H9 (cell line): ENCODE measurements around the gene LRCH4. TPM values are rescaled to one million over a fixed set of nuclear protein-coding genes. Genes with fewer than 3 reads are reported as not detected.

Experiments
- DNase-seq: peaks from one replicate; pipeline ENCODE4 v3.0.0-alpha.2; 2017
- H2AFZ ChIP-seq: one replicate; pipeline ENCODE4 v1.6.1; 2013; ENCODE audit warnings: mild to moderate bottlenecking, low read length, control low read depth, moderate library complexity
- H2AK5ac ChIP-seq: 2 replicates; pipeline ENCODE4 v1.6.1; 2013; ENCODE audit warnings: low read length, control low read depth, mixed read lengths; ENCODE audit not compliant: insufficient read length
- H2BK120ac ChIP-seq: one replicate; pipeline ENCODE4 v1.6.1; 2013; ENCODE audit warnings: low read depth, mild to moderate bottlenecking, low read length, control low read depth, inconsistent platforms; ENCODE audit not compliant: poor library complexity, severe bottlenecking
- H2BK12ac ChIP-seq: 2 replicates; pipeline ENCODE4 v1.6.1; 2013; ENCODE audit warnings: low read length, control low read depth, mixed read lengths, low read depth; ENCODE audit not compliant: insufficient read length
- H2BK15ac ChIP-seq: 2 replicates; pipeline ENCODE4 v1.6.1; 2013; ENCODE audit warnings: low read depth, low read length, control low read depth
- H2BK20ac ChIP-seq: one replicate; pipeline ENCODE4 v1.6.1; 2013; ENCODE audit warnings: low read depth, mild to moderate bottlenecking, low read length, control low read depth, inconsistent platforms; ENCODE audit not compliant: poor library complexity, severe bottlenecking
- H2BK5ac ChIP-seq: 2 replicates; pipeline ENCODE4 v1.6.1; 2013; ENCODE audit warnings: low read length, control low read depth, mixed read lengths; ENCODE audit not compliant: insufficient read length
- H3K14ac ChIP-seq: 2 replicates; pipeline ENCODE4 v1.6.1; 2013; ENCODE audit warnings: low read length, control low read depth; ENCODE audit not compliant: insufficient read depth
- H3K18ac ChIP-seq: 2 replicates; pipeline ENCODE4 v1.6.1; 2013; ENCODE audit warnings: low read depth, mild to moderate bottlenecking, mixed read lengths, low read length, control low read depth; ENCODE audit not compliant: insufficient read length
- H3K23ac ChIP-seq: 2 replicates; pipeline ENCODE4 v1.6.1; 2013; ENCODE audit warnings: low read length, control low read depth, mixed read lengths, low read depth; ENCODE audit not compliant: insufficient read length
- H3K23me2 ChIP-seq: 2 replicates; pipeline ENCODE4 v1.6.1; 2013; ENCODE audit warnings: low read depth, mild to moderate bottlenecking, mixed read lengths, low read length, control low read depth; ENCODE audit not compliant: insufficient read length, poor library complexity, severe bottlenecking
- H3K27ac ChIP-seq: 2 replicates; pipeline ENCODE4 v1.5.1; 2013; ENCODE audit warnings: low read length, control low read depth, mixed read lengths, low read depth; ENCODE audit not compliant: insufficient read length
- H3K27me3 ChIP-seq: 2 replicates; pipeline ENCODE4 v1.6.1; 2013; ENCODE audit warnings: low read length, control low read depth, inconsistent platforms; ENCODE audit not compliant: insufficient read depth
- H3K4ac ChIP-seq: 2 replicates; pipeline ENCODE4 v1.6.1; 2013; ENCODE audit warnings: low read depth, mild to moderate bottlenecking, control low read depth, inconsistent platforms, low read length, moderate library complexity
- H3K4me1 ChIP-seq: 2 replicates; pipeline ENCODE4 v1.6.1; 2013; ENCODE audit warnings: low read length, control low read depth, inconsistent platforms; ENCODE audit not compliant: insufficient read depth
- H3K4me2 ChIP-seq: 2 replicates; pipeline ENCODE4 v1.6.1; 2013; ENCODE audit warnings: low read length, control low read depth, mixed read lengths; ENCODE audit not compliant: insufficient read length, insufficient read depth
- H3K56ac ChIP-seq: 2 replicates; pipeline ENCODE4 v1.6.1; 2013; ENCODE audit warnings: low read depth, mild to moderate bottlenecking, mixed read lengths, low read length, control low read depth; ENCODE audit not compliant: insufficient read length
- H3K79me1 ChIP-seq: 2 replicates; pipeline ENCODE4 v1.6.1; 2013; ENCODE audit warnings: low read depth, mild to moderate bottlenecking, moderate library complexity, low read length, control low read depth, inconsistent platforms; ENCODE audit not compliant: insufficient read depth, poor library complexity, severe bottlenecking
- H3K79me2 ChIP-seq: 2 replicates; pipeline ENCODE4 v1.6.1; 2013; ENCODE audit warnings: low read length, control low read depth, inconsistent platforms; ENCODE audit not compliant: insufficient read depth
- H3K9ac ChIP-seq: 2 replicates; pipeline ENCODE4 v1.6.1; 2013; ENCODE audit warnings: low read length, control low read depth, mixed read lengths; ENCODE audit not compliant: insufficient read length; ENCODE audit errors: extremely low read depth
- H3K9me3 ChIP-seq: one replicate; pipeline ENCODE4 v1.6.1; 2013; ENCODE audit warnings: low read depth, low read length, inconsistent platforms; ENCODE audit not compliant: control insufficient read depth
- H3T11ph ChIP-seq: one replicate; pipeline ENCODE4 v1.6.1; 2013; ENCODE audit warnings: mild to moderate bottlenecking, low read length, control low read depth, inconsistent platforms
- H4K20me1 ChIP-seq: one replicate; pipeline ENCODE4 v1.6.1; 2013; ENCODE audit not compliant: control insufficient read depth, insufficient read length, insufficient read depth
- H4K5ac ChIP-seq: 2 replicates; pipeline ENCODE4 v1.6.1; 2013; ENCODE audit warnings: low read depth, mild to moderate bottlenecking, mixed read lengths, low read length, control low read depth; ENCODE audit not compliant: insufficient read length
- H4K8ac ChIP-seq: replicated peaks from 2 replicates; pipeline ENCODE4 v1.6.1; 2013; ENCODE audit warnings: low read length, control low read depth, mixed read lengths, low read depth; ENCODE audit not compliant: insufficient read length
- H4K91ac ChIP-seq: 2 replicates; pipeline ENCODE4 v1.6.1; 2013; ENCODE audit warnings: low read depth, mild to moderate bottlenecking, moderate library complexity, mixed read lengths, low read length, control low read depth; ENCODE audit not compliant: insufficient read length
- H3K27ac Mint-ChIP-seq, 3 experiments: 2 replicates in 2 of 3; 3 replicates in 1 of 3; pipeline ENCODE4 v1.8.0; 2020 to 2021; ENCODE audit warnings: mixed read lengths in 3 of 3, mild to moderate bottlenecking in 1 of 3, moderate library complexity in 1 of 3
- H3K27me3 Mint-ChIP-seq: 2 replicates; pipeline ENCODE4 v1.8.0; 2021; ENCODE audit warnings: low read depth, mild to moderate bottlenecking, moderate library complexity, mixed read lengths
- H3K36me3 Mint-ChIP-seq, 3 experiments: 2 replicates in 2 of 3; 3 replicates in 1 of 3; pipeline ENCODE4 v1.8.0; 2020 to 2021; ENCODE audit warnings: low read depth in 3 of 3, mixed read lengths in 3 of 3; ENCODE audit not compliant: insufficient read depth in 1 of 3
- H3K4me1 Mint-ChIP-seq, 2 experiments: 2 replicates each; pipeline ENCODE4 v1.8.0; 2020; ENCODE audit warnings: mixed read lengths in 2 of 2
- H3K4me3 Mint-ChIP-seq, 2 experiments: 2 replicates in 1 of 2; 3 replicates in 1 of 2; pipeline ENCODE4 v1.8.0; 2020 to 2021; ENCODE audit warnings: mild to moderate bottlenecking in 2 of 2, mixed read lengths in 2 of 2, moderate library complexity in 1 of 2
- H3K9me3 Mint-ChIP-seq, 2 experiments: 2 replicates in 1 of 2; 3 replicates in 1 of 2; pipeline ENCODE4 v1.8.0; 2020; ENCODE audit warnings: mild to moderate bottlenecking in 2 of 2, mixed read lengths in 2 of 2, moderate library complexity in 1 of 2
- WGBS: extraction: QIAGEN DNeasy Blood & Tissue Kit; methylation state at CpG from one replicate; pipeline ENCODE4 v1.1.7; 2013; ENCODE audit warnings: missing lambda C conversion rate, low lambda C conversion rate, mixed read lengths; ENCODE audit not compliant: insufficient read length; ENCODE audit errors: extremely low coverage; 5-methylcytosine and 5-hydroxymethylcytosine counted together
- total RNA-seq: library from RNA; stranded (reverse); gene quantifications from 2 replicates; pipeline ENCODE4 v1.2.1, GENCODE V29; 2021
- TF ChIP-seq, protein P1 (sequence below): fragments of 200-600 bp; sonication (generic); conservative IDR thresholded peaks from 3 replicates; pipeline ENCODE4 v1.8.0; 2021; ENCODE audit warnings: antibody characterized with exemption, mild to moderate bottlenecking

The LRCH4 gene
- total RNA-seq, 1 experiment from 2014 or later: 39.1 TPM

DNA sequence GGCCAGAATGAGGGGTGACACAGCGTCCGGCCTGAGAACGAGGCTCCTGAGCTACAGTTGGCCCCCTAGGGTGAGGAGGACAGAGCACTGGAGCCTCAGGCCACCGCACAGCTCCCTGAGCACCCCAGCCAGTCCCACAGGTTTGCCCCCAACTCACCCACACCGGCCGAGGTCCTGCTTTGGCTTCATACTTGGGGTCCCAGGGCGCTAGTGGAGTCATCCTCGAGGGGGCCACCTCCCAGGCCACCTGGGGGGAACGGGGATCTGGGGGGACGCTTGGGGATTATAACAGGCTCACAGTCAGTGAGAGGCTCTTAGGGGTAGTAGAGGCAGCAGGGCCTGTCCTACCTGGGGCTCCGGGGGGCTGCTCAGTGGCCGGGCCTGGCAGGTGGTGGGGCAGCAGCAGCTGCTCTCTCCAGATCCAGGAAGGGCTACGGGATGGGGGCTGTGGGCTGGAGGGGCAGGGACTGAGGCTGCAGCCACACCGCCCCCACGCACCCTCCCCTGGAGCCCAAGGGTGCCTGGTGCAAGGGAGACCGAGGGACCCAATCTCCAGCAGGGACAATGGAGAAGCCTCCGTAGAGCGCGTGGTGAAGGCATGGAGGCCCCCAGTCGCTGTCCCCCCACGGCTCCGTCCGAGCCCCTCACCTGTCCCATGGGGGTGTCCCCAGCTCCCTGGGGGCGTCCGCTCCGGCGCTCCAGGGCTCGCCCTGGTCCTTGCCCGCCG lies 12.8 kb downstream of the LRCH4 start:
- no peak overlapping the region for H3K4me2 ChIP-seq
- H3K79me1 ChIP-seq: no peaks in the 10 kb centered on the region
- peak; percentile 29 for DNase-seq
- H2BK20ac ChIP-seq: no peak overlapping the region
- no peak overlapping the region for H2AK5ac ChIP-seq
- H3K27me3 ChIP-seq: no peaks in the 10 kb centered on the region
- Mint-ChIP-seq H3K27ac (no peak overlapping the region), H3K9me3 (peaks cover 0 to 2% of the 10 kb centered on the region in 2 experiments; a peak in 1 of 5 replicates), H3K36me3 (peaks cover 8 to 18% (median 17%) of the 10 kb centered on the region in 3 experiments; a peak in 6 of 7 replicates), H3K27me3 (peaks cover 5% of the 10 kb centered on the region), H3K4me1 (peaks cover 25 to 28% of the 10 kb centered on the region in 2 experiments), H3K4me3 (no peak overlapping the region)
- TF ChIP-seq, protein P1, sequence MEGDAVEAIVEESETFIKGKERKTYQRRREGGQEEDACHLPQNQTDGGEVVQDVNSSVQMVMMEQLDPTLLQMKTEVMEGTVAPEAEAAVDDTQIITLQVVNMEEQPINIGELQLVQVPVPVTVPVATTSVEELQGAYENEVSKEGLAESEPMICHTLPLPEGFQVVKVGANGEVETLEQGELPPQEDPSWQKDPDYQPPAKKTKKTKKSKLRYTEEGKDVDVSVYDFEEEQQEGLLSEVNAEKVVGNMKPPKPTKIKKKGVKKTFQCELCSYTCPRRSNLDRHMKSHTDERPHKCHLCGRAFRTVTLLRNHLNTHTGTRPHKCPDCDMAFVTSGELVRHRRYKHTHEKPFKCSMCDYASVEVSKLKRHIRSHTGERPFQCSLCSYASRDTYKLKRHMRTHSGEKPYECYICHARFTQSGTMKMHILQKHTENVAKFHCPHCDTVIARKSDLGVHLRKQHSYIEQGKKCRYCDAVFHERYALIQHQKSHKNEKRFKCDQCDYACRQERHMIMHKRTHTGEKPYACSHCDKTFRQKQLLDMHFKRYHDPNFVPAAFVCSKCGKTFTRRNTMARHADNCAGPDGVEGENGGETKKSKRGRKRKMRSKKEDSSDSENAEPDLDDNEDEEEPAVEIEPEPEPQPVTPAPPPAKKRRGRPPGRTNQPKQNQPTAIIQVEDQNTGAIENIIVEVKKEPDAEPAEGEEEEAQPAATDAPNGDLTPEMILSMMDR: no peak
- no peak overlapping the region for H3K18ac ChIP-seq
- no peaks in the 10 kb centered on the region for H3K79me2 ChIP-seq
- H3T11ph ChIP-seq: no peak overlapping the region
- H3K4ac ChIP-seq: no peak overlapping the region
- H4K8ac ChIP-seq: no peak overlapping the region
- no peak overlapping the region for H2BK5ac ChIP-seq
- H2BK15ac ChIP-seq: no peak overlapping the region
- WGBS: no CpG with 5 or more reads among the region's 30 CpGs
- H3K4me1 ChIP-seq: peaks cover 5% of the 10 kb centered on the region; the same call in 1 of the 2 replicates
- H3K14ac ChIP-seq: no peak overlapping the region; the same call in 1 of the 2 replicates
- H3K9me3 ChIP-seq: no peaks in the 10 kb centered on the region
- H3K23ac ChIP-seq: no peak overlapping the region
- no peak overlapping the region for H2BK120ac ChIP-seq
- H2AFZ ChIP-seq: no peak overlapping the region
- no peaks in the 10 kb centered on the region for H4K20me1 ChIP-seq
- H2BK12ac ChIP-seq: no peak overlapping the region
- H4K5ac ChIP-seq: no peak overlapping the region
- no peak overlapping the region for H4K91ac ChIP-seq
- H3K23me2 ChIP-seq: peaks cover 9% of the 10 kb centered on the region
- H3K56ac ChIP-seq: no peak overlapping the region
- H3K9ac ChIP-seq: no peak overlapping the region
- H3K27ac ChIP-seq: no peak overlapping the region
